ENCODE data around the gene PSG6.
"Not testable (repeated sequence)": the region's sequence is repeated elsewhere in the genome, so short reads cannot be mapped to it uniquely, and the experiment has no call there.

- not testable (repeated sequence) for TF ChIP-seq BACH2 (CRISPR knock-in tag; IDR thresholded peaks at IDR 0.05; ENCODE audit: borderline replicate concordance); PPARA (CRISPR knock-in tag; IDR thresholded peaks at IDR 0.05; ENCODE audit: borderline replicate concordance); ZFP30 (CRISPR knock-in tag; IDR thresholded peaks at IDR 0.05); ARNTL (CRISPR knock-in tag; IDR thresholded peaks at IDR 0.05; ENCODE audit: borderline replicate concordance, low read depth); RARB (CRISPR knock-in tag; IDR thresholded peaks at IDR 0.05)
- TF ChIP-seq, protein P1, sequence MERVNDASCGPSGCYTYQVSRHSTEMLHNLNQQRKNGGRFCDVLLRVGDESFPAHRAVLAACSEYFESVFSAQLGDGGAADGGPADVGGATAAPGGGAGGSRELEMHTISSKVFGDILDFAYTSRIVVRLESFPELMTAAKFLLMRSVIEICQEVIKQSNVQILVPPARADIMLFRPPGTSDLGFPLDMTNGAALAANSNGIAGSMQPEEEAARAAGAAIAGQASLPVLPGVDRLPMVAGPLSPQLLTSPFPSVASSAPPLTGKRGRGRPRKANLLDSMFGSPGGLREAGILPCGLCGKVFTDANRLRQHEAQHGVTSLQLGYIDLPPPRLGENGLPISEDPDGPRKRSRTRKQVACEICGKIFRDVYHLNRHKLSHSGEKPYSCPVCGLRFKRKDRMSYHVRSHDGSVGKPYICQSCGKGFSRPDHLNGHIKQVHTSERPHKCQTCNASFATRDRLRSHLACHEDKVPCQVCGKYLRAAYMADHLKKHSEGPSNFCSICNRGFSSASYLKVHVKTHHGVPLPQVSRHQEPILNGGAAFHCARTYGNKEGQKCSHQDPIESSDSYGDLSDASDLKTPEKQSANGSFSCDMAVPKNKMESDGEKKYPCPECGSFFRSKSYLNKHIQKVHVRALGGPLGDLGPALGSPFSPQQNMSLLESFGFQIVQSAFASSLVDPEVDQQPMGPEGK (CRISPR knock-in tag; IDR thresholded peaks at IDR 0.05; ENCODE audit: borderline replicate concordance): not testable (repeated sequence)
- TF ChIP-seq, protein P2, sequence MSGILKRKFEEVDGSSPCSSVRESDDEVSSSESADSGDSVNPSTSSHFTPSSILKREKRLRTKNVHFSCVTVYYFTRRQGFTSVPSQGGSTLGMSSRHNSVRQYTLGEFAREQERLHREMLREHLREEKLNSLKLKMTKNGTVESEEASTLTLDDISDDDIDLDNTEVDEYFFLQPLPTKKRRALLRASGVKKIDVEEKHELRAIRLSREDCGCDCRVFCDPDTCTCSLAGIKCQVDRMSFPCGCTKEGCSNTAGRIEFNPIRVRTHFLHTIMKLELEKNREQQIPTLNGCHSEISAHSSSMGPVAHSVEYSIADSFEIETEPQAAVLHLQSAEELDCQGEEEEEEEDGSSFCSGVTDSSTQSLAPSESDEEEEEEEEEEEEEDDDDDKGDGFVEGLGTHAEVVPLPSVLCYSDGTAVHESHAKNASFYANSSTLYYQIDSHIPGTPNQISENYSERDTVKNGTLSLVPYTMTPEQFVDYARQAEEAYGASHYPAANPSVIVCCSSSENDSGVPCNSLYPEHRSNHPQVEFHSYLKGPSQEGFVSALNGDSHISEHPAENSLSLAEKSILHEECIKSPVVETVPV (CRISPR knock-in tag; IDR thresholded peaks at IDR 0.05): not testable (repeated sequence)
Measured at GRCh38 chr19:42923106-42923505, 5.4 kb upstream of the PSG6 start.

Measured in SK-N-SH treated with all-trans-retinoic acid at 6 μM for 48 hours (cell line).